ENCODE measurements around the gene CNGA3.
"Not testable (repeated sequence)": the region's sequence is repeated elsewhere in the genome, so short reads cannot be mapped to it uniquely, and the experiment has no call there.

The CNGA3 gene

DNA sequence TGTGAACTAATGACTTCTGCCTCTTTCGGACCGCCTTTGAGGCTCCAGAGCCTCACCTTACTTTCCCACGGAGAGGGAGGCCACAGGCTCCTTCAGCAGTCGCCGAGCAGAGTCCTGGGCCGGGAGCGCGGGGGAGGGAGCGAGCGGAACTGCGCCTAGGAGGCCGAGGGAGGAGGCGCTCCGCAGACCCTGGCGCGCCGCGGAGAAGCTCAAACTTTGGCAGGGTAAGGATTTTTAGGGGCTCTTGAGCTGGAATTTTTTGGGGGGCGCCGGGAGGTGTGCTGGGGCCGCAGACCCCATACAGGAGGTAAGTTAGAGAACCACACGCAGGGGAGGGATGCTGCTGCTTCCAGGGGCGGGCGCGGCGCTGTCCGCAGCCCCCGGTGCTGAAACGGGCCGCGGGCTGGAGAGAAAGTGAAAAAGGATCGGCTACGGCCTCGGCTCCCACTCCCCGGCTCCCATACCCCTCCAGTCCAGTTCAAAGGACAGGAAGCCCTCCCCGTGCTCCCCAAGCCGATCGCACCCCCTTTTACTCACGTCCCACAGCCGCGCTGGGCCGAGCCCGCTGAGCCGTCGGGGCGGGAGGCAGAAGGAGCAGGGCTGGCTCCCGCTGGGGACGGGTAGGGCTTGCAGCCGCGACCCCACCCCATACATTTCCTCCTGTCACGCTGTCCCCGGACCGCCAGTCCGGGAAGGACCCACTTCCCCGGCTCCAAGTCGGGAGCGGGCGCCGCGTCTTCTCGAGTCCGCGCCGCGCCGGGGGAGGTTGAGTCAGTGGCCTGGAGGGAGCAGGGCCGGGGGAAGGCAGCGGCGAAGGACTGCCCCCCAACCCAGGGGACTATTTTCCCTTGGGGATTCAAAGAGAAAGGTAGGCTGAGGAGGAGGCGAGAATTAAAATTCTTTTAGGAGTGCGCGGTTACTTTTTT, at the start of gene CNGA3:
Gene CNGA3 (plus strand): TSS at position 146 of the 926 bp plus-strand sequence. CDS start 23,520 bp downstream, outside the sequence.
- DNase-seq = no peak

DNA sequence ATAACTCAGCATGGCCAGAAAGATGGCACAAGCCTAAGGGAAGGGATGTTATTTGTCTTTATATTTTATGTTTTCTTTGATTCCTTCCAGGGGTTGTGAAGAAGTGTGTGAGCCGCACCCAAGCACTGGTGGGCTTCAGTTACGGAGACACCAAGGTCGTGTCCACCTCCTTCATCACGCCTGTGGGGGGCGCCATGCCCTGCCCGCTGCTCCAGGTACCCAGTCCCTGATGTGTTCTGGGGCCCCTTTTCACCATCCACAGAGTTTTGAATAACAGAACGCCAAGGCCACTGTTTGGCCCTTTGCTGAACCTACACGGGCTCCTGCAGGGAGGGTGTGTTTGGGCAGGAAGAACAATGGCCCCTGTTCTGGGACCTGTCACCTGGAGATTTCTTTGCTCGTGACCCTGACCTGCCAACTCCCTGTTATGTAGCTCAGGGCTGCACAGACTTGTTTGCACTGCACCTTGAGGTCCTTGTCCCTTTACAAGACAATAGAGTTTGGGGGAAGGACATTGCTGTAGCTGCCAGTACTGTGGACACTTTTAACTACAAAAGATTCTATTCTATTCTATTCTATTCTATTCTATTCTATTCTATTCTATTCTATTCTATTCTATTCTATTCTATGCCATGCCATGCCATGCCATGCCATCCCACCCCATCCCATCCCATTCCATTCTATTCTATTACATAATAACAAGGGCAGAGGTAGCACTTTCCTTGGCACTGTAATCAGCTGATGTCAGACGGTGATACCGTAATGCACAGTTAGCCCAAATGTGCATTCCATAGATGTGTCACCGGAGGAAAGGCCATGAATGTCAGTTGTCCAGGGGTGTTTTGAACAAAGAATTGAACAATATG, 48.2 kb upstream of the CNGA3 start:
- no peak for DNase-seq

DNA sequence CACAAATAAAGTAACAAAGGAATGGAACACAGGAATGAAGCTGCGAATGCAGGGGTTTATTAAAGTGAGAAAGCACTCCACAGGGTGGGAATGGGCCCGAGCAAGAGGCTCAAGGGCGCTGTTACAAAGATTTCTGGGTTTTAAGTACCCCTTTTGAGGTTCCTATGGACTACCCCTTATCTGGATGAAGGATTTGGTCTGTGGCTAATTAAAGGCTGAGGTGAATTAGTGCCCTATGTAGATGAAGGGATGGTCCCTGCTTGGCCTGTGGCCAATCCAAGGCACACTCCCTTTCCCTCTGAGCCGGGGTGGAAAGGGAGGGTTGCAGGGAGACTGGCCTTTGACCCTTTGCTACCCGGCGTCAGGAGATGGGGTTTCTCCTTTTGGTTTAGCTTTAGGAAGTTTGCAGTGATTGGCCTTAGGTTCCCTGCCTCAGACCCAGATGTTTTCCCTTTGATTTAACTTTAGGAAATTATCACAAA, 47.5 kb upstream of the CNGA3 start:
- DNase-seq = no peak

DNA sequence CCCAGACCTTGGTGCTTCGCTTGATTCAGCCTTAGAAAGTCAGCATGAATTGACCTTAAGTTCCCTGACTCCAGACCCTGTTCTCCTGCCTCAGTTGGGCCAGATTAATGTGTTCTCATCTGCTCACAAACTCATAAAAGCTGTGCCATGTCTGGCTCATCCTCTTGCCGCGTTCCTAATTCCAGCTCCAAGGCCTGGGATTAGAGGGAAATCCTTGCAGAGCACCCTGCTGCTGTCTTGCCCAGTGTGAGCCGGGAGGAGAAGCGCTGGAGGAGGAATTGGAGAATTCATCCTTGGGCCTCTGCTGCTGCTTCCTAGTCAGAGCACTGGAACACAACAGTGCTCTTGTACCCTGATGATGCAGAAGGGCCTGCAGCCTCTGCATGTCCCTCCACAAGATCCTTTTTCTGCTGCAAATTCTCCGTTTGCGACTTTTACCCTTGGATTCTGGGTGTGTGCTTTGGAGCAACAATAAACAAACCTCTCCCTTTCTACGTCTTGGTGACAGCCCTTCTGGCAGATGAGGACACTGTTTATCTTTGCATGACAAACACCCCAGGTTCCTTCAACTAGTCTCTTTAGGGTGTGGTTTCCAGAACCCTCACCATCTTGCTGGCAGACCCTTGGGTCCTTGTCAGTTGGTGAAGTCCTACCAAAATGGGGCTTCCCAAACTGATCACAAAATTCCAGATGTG, 46.9 kb upstream of the CNGA3 start:
- DNase-seq = no peak

GRCh38 chr2:98300141-98300874, 45.9 kb upstream of the CNGA3 start:
- no peak for DNase-seq

- no peak for DNase-seq
Measured at GRCh38 chr2:98301469-98301868, 44.8 kb upstream of the CNGA3 start.

DNA sequence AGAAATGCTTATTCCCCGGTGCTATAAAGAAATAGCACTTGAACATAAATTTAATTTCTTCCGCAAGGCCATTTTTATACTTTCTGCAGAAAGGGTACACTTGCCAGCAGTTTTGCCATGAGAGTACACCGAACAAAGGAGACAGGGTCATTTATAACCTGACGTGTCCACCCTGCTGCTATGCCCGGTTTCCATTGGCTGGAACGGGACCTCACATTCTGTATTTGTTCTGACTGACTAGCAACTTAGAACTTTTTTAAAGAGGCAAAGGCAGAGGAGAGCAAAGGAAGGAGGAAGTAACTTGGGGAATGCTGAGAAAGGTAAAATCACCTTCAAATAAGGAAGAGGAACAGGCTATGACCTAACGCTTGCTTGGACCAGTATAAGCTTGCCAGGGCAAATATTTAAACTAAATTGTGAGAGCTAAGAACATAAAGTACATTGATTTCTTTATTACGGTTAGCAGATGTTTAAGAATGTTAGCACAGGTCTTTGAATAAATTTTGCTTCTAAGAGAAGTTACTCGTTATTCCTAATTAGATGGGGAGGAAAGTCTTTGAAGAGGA, 39.0 kb upstream of the CNGA3 start:
- DNase-seq = not testable (repeated sequence)

DNA sequence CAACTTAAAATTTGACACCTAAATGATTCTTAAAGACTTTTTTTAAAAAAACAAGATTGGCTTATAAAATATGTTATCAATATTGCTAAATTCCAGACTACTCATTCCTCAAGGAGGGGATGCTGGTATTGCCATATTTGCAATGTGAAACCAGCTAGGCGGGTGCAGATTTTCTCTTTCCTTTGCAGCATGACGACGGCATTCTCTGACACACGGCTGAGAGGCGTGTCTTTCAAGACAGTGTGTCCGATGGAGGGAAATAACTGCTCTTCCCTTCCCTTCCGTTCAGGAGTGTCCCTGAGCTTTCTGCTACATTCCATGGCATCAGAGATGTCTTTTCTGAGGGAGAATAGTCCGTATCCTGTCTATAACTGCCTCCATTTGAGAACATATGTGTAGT, 38.2 kb upstream of the CNGA3 start:
- DNase-seq = no peak

DNA sequence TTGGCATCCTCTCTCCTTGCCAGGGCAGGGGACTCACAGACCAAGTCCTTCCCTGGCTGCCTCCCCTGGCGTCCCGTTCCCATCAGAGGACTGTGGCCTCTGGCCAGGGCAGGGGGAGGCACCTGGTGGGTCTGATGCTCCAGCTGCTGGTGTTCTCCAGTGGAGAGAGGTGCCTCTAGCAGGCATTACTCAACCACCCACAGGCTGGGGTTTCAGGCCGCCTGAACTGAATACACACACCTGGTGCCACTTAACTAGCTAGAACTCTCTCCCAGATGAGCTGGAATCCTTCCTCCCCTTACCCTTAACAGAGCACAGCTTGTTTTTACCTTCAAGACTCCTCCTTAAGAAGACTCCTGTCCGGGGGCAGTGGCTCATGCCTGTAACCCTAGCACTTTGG, 37.7 kb upstream of the CNGA3 start:
- DNase-seq = no peak

DNA sequence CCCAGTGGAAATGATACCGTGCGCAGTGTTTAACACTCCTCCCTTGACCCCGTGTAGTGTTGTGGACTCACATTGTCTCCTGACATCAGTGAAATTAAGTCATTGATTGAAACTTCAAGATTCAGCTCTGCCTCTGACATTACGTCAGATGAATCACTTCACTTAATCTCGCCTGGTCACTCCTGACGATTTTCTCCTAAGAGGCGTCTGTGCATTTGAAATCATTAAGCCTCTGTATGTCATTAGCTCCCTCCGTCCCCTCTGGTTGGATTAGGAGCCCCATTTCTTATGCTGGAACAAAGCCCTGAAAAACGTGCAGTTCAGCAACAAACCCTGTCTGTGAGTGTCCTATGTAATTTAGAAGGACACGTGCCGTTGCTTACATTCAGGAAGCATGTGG, 36.7 kb upstream of the CNGA3 start:
- no peak for DNase-seq

DNA sequence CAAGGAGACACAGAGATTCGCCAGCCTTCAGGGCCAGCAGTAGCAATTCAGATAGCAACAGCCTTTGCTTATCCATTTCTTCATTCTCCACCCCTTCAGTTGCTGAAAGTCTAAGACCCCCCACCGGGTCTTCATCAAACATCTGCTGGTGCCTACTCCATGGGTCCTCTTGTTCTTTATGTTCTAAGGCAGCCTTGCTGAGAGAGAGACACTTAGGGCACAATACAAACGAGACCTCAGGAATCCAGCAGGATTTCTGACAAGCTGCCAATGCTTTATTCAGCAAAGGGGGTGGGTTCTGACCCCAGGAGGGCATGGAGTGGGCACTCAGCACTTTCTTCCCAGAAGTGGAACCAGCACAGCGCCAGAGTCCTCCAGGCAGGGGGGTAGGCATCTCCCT, 36.2 kb upstream of the CNGA3 start:
- no peak for DNase-seq

- DNase-seq = no peak
Measured at GRCh38 chr2:98311090-98311489, 35.2 kb upstream of the CNGA3 start.

GRCh38 chr2:98311771-98312545, 34.3 kb upstream of the CNGA3 start:
- no peak for DNase-seq

- no peak for DNase-seq
Measured at GRCh38 chr2:98313492-98314250, 32.6 kb upstream of the CNGA3 start.

DNA sequence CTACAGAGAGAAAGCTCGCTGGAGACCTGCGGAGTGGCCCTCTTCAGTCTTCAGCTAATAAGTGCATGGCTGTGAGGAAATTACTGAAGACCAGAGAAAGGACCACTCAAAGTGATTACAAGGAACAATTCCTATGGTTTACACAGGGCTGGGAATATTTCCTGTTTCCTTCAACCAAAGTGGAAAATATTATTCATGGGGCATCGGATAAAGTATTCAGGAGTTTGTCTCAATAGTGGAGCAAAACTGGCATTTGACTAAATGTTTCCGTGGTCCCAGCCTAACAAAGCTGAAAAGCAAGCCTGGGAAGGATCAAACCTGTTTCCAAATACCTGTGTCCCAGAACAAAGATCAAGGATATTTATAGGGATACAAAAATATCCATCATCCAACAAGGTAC, 32.0 kb upstream of the CNGA3 start:
- DNase-seq = no peak

DNA sequence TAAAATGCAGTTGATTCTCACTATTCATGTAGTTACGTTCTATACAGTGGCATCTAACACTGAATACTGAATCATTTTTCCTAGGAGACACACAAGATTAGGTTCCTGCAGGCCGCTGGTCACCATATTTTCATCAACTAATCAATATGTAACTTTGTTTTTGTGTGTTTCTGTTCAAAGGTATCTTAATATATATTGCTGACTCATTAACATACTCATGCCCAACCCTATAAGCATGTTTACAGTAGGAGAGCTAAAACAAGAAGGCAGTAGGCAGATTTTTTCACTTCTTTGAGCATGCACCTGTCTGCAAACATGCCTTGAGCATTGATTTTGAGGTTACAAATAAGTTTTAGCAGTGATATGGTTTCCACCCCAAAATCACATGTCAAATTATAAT, 30.3 kb upstream of the CNGA3 start:
- DNase-seq = no peak

GRCh38 chr2:98317214-98317613, 29.0 kb upstream of the CNGA3 start:
- no peak for DNase-seq

DNA sequence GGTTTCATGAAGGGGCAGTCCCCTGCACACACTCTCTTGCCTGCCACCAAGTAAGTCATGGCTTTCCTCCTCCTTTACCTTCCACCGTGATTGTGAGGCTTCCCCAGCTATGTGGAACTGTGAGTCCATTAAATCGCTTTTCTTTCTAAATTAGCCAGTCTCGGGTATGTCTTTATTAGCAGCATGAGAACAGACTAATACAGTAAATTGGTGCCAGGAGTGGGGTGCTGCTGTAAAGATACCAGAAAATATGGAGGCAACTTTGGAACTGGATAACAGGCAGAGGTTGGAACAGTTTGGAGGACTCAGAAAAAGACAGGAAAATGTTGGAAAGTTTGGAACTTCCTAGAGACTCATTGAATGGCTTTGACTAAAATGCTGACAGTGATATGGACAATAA, 26.1 kb upstream of the CNGA3 start:
- DNase-seq = not testable (repeated sequence)

DNA sequence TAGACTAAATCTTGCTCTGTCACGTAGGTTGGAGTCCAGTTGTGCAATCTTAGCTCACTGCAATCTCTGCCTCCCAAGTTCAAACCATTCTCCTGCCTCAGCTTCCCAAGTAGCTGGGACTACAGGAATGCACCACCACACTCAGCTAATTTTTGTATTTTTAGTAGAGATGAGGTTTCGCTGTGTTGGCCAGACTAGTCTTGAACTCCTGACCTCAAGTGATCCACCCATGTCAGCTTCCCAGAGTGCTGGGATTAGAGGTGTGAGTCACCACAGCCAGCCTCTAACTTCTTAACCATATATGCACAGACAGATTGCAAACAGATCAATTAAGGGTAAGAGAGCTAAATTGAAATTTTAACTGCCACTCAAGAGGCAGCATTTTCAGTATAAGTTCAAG, 22.1 kb upstream of the CNGA3 start:
- DNase-seq = no peak

- DNase-seq = no peak
Measured at GRCh38 chr2:98327776-98328175, 18.5 kb upstream of the CNGA3 start.
